Fibroblast of gingiva (primary cell): ENCODE data around the gene TNPO2.

Source experiments
- DNase-seq: peaks from one replicate; pipeline ENCODE4 v3.0.0-alpha.2; 2011; ENCODE audit warnings: low read depth

TNPO2 gene

DNA sequence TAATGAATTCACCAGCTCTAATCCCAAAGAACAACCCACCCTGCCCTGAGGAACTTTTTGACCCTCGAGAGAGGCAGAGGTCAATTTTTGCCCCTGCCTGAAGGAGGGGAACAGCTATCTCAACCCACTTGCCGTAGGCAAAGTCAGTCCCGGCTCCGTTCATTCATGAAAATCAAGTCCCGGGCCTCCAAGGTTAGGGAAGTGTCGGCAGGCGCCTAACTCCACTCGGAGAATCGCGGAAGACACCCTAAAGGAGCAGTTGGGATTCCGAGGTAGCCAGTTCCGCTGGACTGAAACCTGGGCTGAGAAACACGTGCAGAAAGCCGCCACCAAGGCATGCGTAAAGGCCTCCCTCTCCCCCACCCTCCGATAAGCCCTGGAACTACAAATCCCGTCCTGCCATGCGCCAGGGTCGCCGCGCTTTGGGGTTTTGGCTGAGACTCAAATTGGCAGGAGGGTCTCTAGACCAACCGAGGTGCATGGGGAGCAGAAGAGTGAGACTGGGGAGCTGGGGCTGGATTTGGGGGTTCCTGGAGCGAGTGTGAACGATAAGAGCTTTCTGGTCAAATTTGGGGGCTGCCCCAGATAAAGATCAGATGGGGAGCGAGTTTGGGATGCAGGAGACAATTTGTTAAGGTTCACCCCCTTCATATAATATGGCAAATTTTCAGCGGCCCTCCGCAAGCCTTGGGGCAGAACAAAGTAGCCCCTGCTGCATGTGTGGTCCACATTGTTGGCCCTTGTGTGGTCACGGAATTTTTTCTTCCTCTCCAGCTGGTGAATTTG is at the start of gene TNPO2:
Gene TNPO2 (minus strand): TSS at position 292 of the 786 bp plus-strand sequence. CDS start 2,955 bp downstream, outside the sequence.
- DNase-seq = peak; percentile 42

- peak; percentile 68 for DNase-seq
These were observed 48.6 kb upstream of the TNPO2 start for GRCh38 chr19:12772323-12772722.

DNA sequence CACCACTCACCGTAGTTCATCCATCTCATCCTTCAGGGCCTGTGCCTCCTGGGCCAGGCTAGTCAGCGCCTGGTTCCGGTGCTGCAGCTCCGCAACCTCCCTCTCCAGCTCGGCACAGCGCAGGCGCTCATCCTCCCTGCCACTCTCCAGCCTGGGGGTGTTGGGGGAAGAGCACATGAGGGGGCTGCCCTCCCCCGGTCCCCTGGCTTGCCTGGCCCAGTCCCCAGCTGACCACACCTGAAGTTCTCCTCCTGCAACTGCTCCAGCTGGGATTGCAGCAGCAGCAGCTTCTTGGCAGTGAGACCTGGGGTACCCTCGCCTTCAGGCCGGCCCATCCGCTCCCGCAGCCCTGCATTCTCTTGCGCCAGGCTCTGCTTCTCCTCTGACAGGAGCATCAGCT is 47.2 kb upstream of the TNPO2 start:
- no peak for DNase-seq

- no peak for DNase-seq
These were observed 46.0 kb upstream of the TNPO2 start for GRCh38 chr19:12769689-12770088.

GRCh38 chr19:12767666-12768065 is 43.9 kb upstream of the TNPO2 start:
- no peak for DNase-seq

- no peak for DNase-seq
These were observed 43.4 kb upstream of the TNPO2 start for GRCh38 chr19:12767150-12767549.

GRCh38 chr19:12766051-12766521 is 42.4 kb upstream of the TNPO2 start:
- DNase-seq = peak; percentile 73

- no peak for DNase-seq
These were observed 41.0 kb upstream of the TNPO2 start for GRCh38 chr19:12764698-12765097.

- DNase-seq = no peak
These were observed 39.4 kb upstream of the TNPO2 start for GRCh38 chr19:12763100-12763499.

DNA sequence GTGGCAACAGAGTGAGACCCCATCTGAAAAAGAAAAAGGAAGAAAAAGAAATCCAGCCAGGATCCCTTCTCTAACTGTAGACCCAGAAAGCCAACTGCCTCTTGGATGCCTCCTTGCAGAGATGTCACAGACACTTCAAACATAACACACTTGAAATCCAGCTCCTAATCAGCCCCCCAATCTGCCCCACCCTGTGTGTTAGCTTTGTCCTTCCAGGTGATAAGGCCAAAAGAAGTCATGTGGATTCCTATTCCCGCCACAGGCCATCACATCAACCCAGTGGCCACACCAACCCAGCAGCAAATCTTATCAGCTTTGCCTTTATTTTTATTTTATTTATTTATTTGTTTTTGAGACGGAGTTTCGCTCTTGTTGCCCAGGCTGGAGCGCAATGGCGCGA is 36.0 kb upstream of the TNPO2 start:
- DNase-seq = no peak

DNA sequence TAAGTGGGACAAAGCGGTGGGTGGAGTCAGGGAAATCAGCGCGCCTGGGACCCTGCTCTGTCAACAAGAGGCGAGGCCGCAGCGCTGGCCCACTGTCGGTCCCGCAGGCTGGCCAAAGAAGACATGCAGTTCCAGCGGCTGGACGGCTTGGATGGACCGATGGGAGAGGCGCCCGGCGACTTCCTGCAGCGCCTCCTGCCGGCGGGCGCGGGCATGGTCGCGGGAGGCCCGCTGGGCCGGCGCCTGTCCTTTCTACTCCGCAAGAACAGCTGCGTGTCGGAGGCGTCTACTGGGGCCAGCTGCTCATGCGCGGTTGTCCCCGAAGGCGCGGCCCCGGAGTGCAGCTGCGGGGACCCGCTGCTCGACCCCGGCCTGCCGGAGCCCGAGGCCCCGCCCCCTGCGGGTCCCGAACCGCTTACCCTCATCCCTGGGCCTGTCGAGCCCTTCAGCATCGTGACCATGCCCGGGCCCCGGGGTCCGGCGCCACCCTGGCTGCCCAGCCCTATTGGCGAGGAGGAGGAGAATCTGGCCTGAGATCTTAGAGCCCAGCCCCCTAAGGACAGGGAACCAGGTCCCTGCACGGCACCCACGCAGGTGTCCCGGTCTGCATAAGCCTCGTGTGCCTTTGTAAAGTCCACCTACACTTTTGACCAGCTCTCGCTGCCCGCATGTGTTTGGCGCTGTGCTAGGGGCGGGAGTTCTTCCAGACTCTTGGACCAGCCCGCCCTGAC is 34.0 kb upstream of the TNPO2 start:
- peak; percentile 69 for DNase-seq

DNA sequence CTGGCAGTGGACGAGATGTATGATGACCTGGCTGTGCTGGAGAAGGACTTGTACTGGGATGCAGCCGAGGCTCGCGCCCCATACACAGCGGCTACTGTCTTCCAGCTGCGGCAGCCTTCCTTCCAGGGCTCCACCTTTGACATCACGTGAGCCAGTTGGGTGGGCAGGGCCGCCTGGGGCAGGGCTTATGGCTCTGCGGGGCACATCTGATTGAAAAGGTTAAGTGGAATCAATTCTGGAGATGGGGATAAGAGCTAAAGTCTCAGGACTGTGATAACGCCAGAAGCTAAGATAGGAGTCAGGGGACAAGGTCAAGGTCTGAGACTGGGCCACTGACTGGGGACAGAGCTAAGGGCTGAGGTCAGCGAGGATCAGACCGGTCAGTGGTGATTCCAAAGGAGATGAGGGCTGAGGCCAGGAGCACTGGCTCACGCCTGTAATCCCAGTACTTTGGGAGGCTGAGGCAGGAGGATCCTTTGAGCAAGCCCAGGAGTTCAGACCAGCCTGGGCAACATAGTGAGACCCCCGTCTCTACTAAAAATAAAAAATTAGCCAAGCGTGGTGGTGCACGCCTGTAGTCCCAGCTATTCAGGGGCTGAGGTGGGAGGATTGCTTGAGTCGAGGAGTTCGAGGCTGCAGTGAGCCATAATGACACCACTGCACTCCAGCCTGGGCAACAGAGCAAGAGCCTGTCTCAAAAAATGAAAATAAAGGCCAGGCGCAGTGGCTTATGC is 32.6 kb upstream of the TNPO2 start:
- no peak for DNase-seq

DNA sequence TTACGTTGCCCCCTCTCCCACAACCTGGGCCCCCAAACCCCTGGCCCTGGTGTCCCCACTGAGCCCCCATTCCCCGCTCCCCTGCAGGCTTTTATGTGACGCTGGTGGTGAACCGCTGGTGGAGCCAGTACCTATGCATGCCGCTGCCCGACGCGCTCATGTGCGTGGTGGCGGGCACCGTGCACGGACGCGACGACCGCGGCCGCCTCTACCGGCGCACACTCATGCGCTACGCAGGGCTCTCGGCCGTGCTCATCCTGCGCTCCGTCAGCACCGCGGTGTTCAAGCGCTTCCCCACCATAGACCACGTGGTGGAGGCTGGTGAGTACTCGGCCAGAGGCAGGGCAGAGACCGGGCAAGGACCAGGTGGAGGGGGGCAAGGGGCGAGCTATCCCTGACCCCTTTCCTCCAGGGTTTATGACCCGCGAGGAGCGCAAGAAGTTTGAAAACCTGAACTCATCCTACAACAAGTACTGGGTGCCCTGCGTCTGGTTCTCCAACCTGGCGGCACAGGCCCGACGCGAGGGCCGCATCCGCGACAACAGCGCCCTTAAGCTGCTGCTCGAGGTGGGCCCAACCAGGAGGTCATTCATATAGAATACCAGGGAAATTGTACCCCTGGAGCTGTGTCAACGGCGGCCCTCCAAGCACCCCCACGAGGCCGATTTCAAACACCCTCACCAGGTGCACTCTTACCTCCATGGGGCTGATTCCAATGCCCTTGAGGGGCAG is 30.9 kb upstream of the TNPO2 start:
- DNase-seq = no peak

DNA sequence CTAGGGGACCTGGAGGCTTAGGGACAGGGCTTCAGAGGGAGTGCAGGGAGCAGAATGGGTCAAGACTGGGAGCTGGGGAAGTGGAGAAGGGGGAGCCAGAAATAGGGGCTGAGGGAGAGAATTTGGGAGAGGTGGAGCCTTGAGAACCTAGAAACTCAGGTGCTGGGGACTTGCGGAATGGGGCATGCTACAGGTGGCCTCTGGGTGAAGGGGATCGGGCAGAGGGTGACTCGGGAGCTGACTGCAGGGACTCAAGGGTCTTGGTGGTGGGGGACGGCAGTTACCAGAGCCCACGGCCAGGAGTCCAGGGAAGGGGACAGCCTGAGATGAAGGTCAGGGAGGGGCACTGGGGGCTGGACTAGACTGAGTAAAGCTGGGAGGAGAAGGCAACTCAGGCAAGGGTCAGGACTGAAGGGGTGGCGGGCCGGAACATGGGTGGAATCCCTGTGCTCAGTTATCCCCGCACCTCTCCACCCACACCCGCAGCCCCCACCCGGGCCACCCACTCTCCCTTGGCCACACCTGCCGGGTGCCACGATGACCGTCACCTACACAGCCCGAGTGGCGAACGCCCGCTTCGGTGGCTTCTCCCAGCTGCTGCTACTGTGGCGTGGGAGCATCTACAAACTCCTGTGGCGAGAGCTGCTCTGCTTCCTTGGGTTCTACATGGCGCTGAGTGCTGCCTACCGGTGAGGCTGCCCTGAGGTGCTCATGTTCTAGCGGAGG is 28.5 kb upstream of the TNPO2 start:
- DNase-seq = no peak

DNA sequence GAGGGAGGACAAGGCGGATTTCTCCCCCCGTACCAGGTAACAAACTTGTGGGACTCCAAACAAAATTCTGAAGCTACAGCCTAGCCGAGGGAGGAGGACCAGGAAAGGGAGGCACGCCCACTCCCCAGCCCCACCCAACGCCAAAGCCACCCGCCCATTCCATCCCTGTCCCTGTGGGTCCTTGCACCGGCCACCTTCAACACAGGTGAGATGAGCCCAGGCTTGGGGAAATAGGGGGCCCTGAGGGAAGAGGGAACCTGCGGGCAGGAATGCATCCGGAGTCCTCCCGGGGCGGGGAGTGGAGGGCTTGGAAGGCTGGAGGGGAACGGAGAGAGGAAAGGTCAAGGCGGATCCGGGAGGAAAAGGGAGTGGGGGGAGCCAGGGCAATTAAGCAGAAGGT is 27.9 kb upstream of the TNPO2 start, which contains the start of gene BEST2:
Gene BEST2 (plus strand): TSS at position 157 of the 400 bp plus-strand sequence. CDS start 802 bp downstream, outside the sequence.
- DNase-seq = no peak

DNA sequence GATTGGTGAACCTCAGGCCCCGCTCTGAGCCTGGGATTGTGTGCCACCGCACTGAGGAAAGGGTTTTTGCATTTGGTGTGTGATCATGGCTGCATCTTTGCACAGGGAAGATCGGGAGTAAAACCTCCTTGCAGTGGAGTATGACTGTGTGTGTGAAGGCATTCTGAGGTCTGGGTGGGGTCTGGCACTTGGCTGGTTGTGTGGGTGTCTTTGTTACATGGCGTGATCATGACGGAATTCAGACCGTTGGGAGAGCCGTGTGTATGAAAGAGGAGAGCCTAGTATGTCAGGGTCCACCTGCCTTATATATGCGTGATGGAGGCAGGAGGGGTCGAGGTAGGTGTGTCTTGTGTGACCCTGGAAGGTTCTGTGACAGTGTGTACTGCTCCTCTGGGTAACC is 27.1 kb upstream of the TNPO2 start:
- no peak for DNase-seq

GRCh38 chr19:12749938-12750521 is 26.3 kb upstream of the TNPO2 start:
- DNase-seq = peak; percentile 68

DNA sequence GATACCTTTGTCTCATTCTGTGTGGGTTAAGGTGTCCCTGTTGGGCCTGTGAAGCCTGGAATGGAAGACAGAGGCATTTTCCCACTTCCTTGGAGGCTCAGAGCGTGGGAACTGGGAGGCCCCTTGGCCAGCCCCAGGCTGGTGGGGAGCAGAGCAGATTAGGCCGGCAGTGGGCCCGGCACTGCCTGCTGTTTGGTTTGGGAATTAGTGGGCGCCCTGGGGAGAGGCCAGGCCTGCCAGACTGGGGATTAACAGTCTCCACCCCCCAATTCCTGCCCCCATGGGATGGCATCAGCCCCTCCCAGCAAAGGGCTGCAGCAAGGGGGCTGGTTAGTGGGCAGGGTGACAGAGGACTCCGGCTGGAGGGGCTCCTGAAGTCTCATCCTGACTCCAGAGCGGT is 24.8 kb upstream of the TNPO2 start:
- DNase-seq = no peak

GRCh38 chr19:12745166-12745897 is 21.6 kb upstream of the TNPO2 start:
- no peak for DNase-seq

GRCh38 chr19:12737835-12738351 is 14.2 kb upstream of the TNPO2 start:
- DNase-seq = no peak
